K562 (cell line): Measurements from ENCODE around the gene ZFYVE26. TPM values are rescaled to one million over a fixed set of nuclear protein-coding genes. Genes with fewer than 3 reads are reported as not detected.

ENCODE experiments used
- ATAC-seq: fragments of 200-7000 bp; cut with Tn5 transposase; 3 replicates; pipeline ENCODE4 v1.9.1; 2020; ENCODE audit warnings: moderate library complexity
- BruUV-seq: library from RNA; stranded (reverse); fragments of 400-500 nt; replicated peaks from 2 replicates; lab custom pipeline; 2021; lab: Mats Ljungman, UMichigan
- CTCF ChIA-PET: fragments of 300-600 bp; formaldehyde crosslinking; extraction: SDS; loops from one replicate; lab custom pipeline; 2021; ENCODE audit warnings: low intra/inter-chr PET ratio; lab: Yijun Ruan, JAX
- POLR2A ChIA-PET: fragments of 300-600, 350-650 bp; sonication (Branson Sonifier 250); formaldehyde crosslinking; extraction: SDS; loops from one replicate; lab custom pipeline; 2021; ENCODE audit warnings: antibody characterized with exemption, inconsistent platforms; lab: Yijun Ruan, JAX
- DNase-seq, 4 experiments: peaks; one replicate each; pipeline versions ENCODE4 v3.0.0 to v3.0.0-alpha.2; 2011 to 2018; ENCODE audit warnings: low spot score in 3 of 4, mixed read lengths in 3 of 4; ENCODE audit errors: extremely low read depth in 1 of 4
- FAIRE-seq: peaks from 2 replicates; lab custom pipeline; 2011; peaks lifted over from hg19 to GRCh38; lab: Jason Lieb, UNC
- H2AFZ ChIP-seq: 2 replicates; pipeline ENCODE4 v1.6.0; 2011; ENCODE audit warnings: low read depth, low read length, control low read depth, inconsistent platforms
- H3K27ac ChIP-seq: fragments of 200-600 bp; 3 replicates; pipeline ENCODE4 v1.8.0; 2011; ENCODE audit warnings: low read depth, mild to moderate bottlenecking, control low read depth, inconsistent platforms, low read length, moderate library complexity, mixed read lengths; ENCODE audit errors: extremely low read depth
- H3K27me3 ChIP-seq, 2 experiments: fragments of 300-600 bp in 1 of 2; 2 replicates in 1 of 2; 3 replicates in 1 of 2; pipeline versions ENCODE4 v1.6.0 to v1.8.0; 2011; ENCODE audit warnings: inconsistent platforms in 2 of 2, low read length in 2 of 2, mild to moderate bottlenecking in 1 of 2, mixed read lengths in 1 of 2, moderate library complexity in 1 of 2; ENCODE audit not compliant: control insufficient read depth in 2 of 2, insufficient read depth in 2 of 2
- H3K36me3 ChIP-seq: fragments of 300-600 bp; 3 replicates; pipeline ENCODE4 v1.8.0; 2011; ENCODE audit warnings: mild to moderate bottlenecking, low read length, inconsistent platforms; ENCODE audit not compliant: control insufficient read depth, insufficient read depth
- H3K4me1 ChIP-seq, 2 experiments: fragments of 200-600 bp in 1 of 2; replicated peaks in 1 of 2; 2 replicates in 1 of 2; 3 replicates in 1 of 2; pipeline versions ENCODE4 v1.5.1 to v1.8.0; 2011; ENCODE audit warnings: inconsistent platforms in 2 of 2, low read length in 2 of 2, mild to moderate bottlenecking in 1 of 2, mixed read lengths in 1 of 2, moderate library complexity in 1 of 2; ENCODE audit not compliant: control insufficient read depth in 2 of 2, insufficient read depth in 2 of 2
- H3K4me2 ChIP-seq: 2 replicates; pipeline ENCODE4 v1.6.1; 2011; ENCODE audit warnings: low read length, control low read depth, inconsistent platforms, mixed read lengths; ENCODE audit not compliant: insufficient read depth
- H3K4me3 ChIP-seq: fragments of 200-600 bp; sonication (generic), shearing (Covaris generic); 2 replicates; pipeline ENCODE4 v1.5.1; 2016; ENCODE audit warnings: control low read depth, inconsistent platforms
- H3K79me2 ChIP-seq: fragments of 200-600 bp; 3 replicates; pipeline ENCODE4 v1.8.0; 2011; ENCODE audit warnings: low read length, inconsistent platforms; ENCODE audit not compliant: control insufficient read depth, insufficient read depth
- H3K9ac ChIP-seq, 2 experiments: 2 replicates each; pipeline versions ENCODE4 v1.6.0 to v1.6.1; 2011; ENCODE audit warnings: low read depth in 2 of 2, low read length in 2 of 2, control low read depth in 1 of 2, inconsistent platforms in 1 of 2, mild to moderate bottlenecking in 1 of 2, mixed read lengths in 1 of 2; ENCODE audit not compliant: insufficient read depth in 1 of 2
- H3K9me1 ChIP-seq: one replicate; pipeline ENCODE4 v1.6.0; 2011; ENCODE audit warnings: inconsistent platforms, mild to moderate bottlenecking, low read length, moderate library complexity; ENCODE audit not compliant: control insufficient read depth, insufficient read depth
- H3K9me3 ChIP-seq: replicated peaks from 2 replicates; pipeline ENCODE4 v1.5.1; 2011; ENCODE audit warnings: low read depth, low read length, inconsistent platforms; ENCODE audit not compliant: control insufficient read depth, insufficient read depth
- H4K20me1 ChIP-seq: replicated peaks from 2 replicates; pipeline ENCODE4 v1.6.1; 2011; ENCODE audit warnings: low read length, inconsistent platforms, mixed read lengths; ENCODE audit not compliant: control insufficient read depth, insufficient read depth
- CHD4 ChIP-seq: fragments of 200-600 bp; sonication (generic); IDR thresholded peaks from 3 replicates; pipeline ENCODE4 v1.6.1; 2012; ENCODE audit warnings: low read depth, mild to moderate bottlenecking, mixed read lengths, low read length, inconsistent platforms; ENCODE audit not compliant: insufficient read depth, insufficient replicate concordance, poor library complexity, severe bottlenecking
- CREB1 ChIP-seq, 2 experiments: sonication (generic) in 1 of 2; formaldehyde crosslinking in 1 of 2; IDR thresholded peaks; 2 replicates each; pipeline versions ENCODE4 v1.6.1 to v1.8.0; 2012 to 2022; ENCODE audit warnings: inconsistent platforms in 1 of 2, mild to moderate bottlenecking in 1 of 2, missing genetic modification reagents in 1 of 2, moderate library complexity in 1 of 2
- E2F4 ChIP-seq: sonication (generic); formaldehyde crosslinking; IDR thresholded peaks from 2 replicates; pipeline ENCODE4 v1.8.0; 2022; ENCODE audit warnings: mild to moderate bottlenecking, low read depth, missing genetic modification reagents
- FOXA3 ChIP-seq, 2 experiments: fragments of 450-650 bp in 1 of 2; sonication (generic) in 1 of 2; formaldehyde crosslinking; IDR thresholded peaks in 1 of 2; conservative IDR thresholded peaks in 1 of 2; 2 replicates each; pipeline versions ENCODE4 v1.4.0 to v1.8.0; 2020 to 2022; ENCODE audit warnings: mild to moderate bottlenecking in 2 of 2, missing genetic modification reagents in 1 of 2
- ZNF785 ChIP-seq: fragments of 250-450 bp; sonication (Bioruptor Pico); IDR thresholded peaks from 2 replicates; pipeline ENCODE4 v1.4.0; 2020; ENCODE audit warnings: mild to moderate bottlenecking
- WGBS: fragments of 100-300 bp; shearing (Covaris generic); methylation state at CpG from one replicate; pipeline ENCODE4 v1.1.6; 2016; ENCODE audit warnings: low coverage, mixed read lengths; ENCODE audit not compliant: insufficient coverage; ENCODE audit errors: missing lambda C conversion rate; 5-methylcytosine and 5-hydroxymethylcytosine counted together
- in situ Hi-C: fragments of 300-500 bp; cut with MboI; formaldehyde crosslinking; loops from 4 replicates; pipeline ENCODE4 v1.15.0; 2018; ENCODE audit warnings: inconsistent platforms, mixed read lengths
- intact Hi-C: fragments of 100-400 bp; cut with micrococcal nuclease; formaldehyde crosslinking; loops from 2 replicates; pipeline ENCODE4 v1.14.2; 2022
- polyA plus RNA-seq, 8 experiments: library from polyadenylated mRNA; depleted of rRNA in 4 of 8; stranded (reverse) in 5 of 8; unstranded in 3 of 8; fragments of >200 nt; fragmentation: Nextera tagmentation in 2 of 8; fragmentation: Illumina TruSeq in 1 of 8; extraction: Ambion mirVana in 2 of 8; extraction: Trizol in 1 of 8; gene quantifications; 2 replicates each; pipeline versions ENCODE4 v1.2.1 to v1.2.3, GENCODE V29; 2011 to 2014; ENCODE audit warnings: inconsistent platforms in 1 of 8, missing spikeins in 1 of 8
- total RNA-seq, 7 experiments: library from RNA; depleted of rRNA in 6 of 7; stranded (reverse); fragments of >200 nt in 6 of 7; fragmentation: Illumina TruSeq in 2 of 7; extraction: Trizol in 2 of 7; gene quantifications; 2 replicates each; pipeline versions ENCODE4 v1.2.1 to v1.2.3, GENCODE V29; 2011 to 2021; ENCODE audit warnings: low replicate concordance in 1 of 7
- TF ChIP-seq, protein P1 (sequence below): sonication (generic); formaldehyde crosslinking; IDR thresholded peaks from 2 replicates; pipeline ENCODE4 v1.5.0; 2020; ENCODE audit warnings: missing genetic modification reagents

Gene ZFYVE26
- total and polyA plus RNA-seq, 9 of the 15 experiments (the other 6 are each of a cell fraction or from before 2014, with no cell fraction given), result 0.32 to 9.1 (median 5.9) TPM

DNA sequence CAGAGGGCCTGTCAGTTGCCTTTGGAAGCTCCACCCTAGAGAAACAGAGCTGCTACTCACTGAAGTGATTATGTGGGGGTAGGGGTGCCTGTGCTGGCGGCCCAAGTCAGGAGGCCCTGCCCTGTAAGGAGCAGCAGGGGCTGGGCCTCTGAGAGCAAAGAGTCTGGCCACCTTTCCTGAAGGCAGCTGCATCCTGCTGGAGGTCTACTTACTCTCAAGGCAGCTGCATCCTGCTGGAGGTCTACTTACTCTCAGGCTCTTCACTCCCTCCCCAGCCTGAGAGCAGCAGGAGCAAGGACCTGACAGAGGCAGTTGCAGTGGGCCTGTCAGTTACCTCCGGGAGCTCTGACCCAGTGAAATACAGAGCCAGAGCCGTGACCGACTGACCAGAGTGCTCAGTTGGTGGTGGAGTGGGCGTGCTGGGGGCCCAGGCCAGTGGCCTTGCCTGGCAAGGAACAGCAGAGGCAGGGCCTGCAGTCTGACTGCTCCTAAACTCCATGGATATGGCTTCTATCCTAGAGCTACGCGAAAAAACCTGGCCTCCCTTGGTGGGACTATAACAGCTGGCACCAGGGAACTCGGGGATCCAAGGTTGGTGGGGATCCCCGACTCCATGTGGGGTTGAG is 35.5 kb upstream of the ZFYVE26 start (continued):
- TF ChIP-seq CHD4, result no peak
- TF ChIP-seq CREB1 (IDR thresholded peaks at IDR 0.05), result no peak
- TF ChIP-seq CREB1 (CRISPR knock-in tag; IDR thresholded peaks at IDR 0.05), result no peak
- no peak for TF ChIP-seq E2F4
- TF ChIP-seq ZNF785 (CRISPR knock-in tag), result no peak

DNA sequence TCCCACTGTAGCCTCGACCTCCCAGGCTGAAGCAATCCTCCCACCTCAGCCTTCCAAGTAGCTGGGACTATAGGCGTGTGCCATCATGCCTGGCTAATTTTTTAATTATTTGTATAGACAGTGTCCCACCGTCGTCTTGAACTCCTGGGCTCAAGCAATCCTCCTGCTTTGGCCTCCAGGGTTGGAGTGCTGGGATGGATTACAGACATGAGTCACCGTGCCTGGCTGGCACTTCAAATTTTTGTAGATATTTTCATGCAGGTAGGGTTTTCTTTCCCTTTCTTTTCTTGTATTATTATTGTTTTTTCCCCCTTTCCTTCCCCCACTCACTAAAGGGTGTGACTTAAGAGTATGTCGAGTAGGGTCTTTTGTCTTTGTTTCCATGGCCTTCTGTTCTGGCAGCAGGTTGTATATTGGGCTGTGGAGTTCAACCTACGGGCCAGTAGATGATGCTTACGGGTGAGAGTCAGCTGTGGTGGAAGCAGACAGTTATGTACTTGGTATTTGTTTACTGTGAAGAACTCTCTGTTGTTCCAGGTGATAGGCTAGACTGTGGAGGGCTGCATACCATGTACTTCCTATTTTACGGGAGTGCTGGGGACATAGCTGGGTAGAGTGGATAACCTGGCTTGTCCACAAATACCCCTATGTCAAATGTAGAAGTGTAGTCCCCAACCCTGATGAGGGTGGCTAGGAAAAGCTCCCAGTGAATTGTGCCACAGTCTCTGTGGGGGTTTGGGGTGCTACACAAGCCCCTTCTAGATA is 33.9 kb upstream of the ZFYVE26 start:
- H4K20me1 ChIP-seq, result no peaks in the 10 kb centered on the region
- POLR2A ChIA-PET, result interaction anchor here (0.6 kb wide), 1 partner anchor 943 kb away, joined by 3 read pairs; the partner anchor contains the start of gene ZFP36L1

More for the DNA sequence above, 33.9 kb upstream of the ZFYVE26 start:
- WGBS, result 53% methylated on average over 8 of the region's 9 CpGs
- no peaks in the 10 kb centered on the region for H3K9me3 ChIP-seq
- H3K9ac ChIP-seq, result no peak overlapping the region
- ATAC-seq, result no peak
- in situ Hi-C loops (no loop called here), intact Hi-C loops (no loop called here)
- no peak overlapping the region for H3K4me3 ChIP-seq
- CTCF ChIA-PET, result no interaction called here
- peaks cover 2% of the 10 kb centered on the region; the same call in 1 of the 3 replicates for H3K79me2 ChIP-seq
- BruUV-seq, result no TSS peak
- no peak overlapping the region for H3K4me2 ChIP-seq
- no peaks in the 10 kb centered on the region for H3K36me3 ChIP-seq
- no peak for FAIRE-seq
- TF ChIP-seq, protein P1, sequence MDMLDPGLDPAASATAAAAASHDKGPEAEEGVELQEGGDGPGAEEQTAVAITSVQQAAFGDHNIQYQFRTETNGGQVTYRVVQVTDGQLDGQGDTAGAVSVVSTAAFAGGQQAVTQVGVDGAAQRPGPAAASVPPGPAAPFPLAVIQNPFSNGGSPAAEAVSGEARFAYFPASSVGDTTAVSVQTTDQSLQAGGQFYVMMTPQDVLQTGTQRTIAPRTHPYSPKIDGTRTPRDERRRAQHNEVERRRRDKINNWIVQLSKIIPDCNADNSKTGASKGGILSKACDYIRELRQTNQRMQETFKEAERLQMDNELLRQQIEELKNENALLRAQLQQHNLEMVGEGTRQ (CRISPR knock-in tag), result no peak
- TF ChIP-seq FOXA3 (CRISPR knock-in tag; conservative IDR thresholded peaks at IDR 0.05 in 1 of 2, IDR thresholded peaks at IDR 0.05 in 1 of 2), result no peak
- TF ChIP-seq, all 486 proteins: peak for 0
- H3K9me1 ChIP-seq, result no peaks in the 10 kb centered on the region
- no peaks in the 10 kb centered on the region for H3K4me1 ChIP-seq
- no peak overlapping the region for H3K27ac ChIP-seq
- no peak for DNase-seq
- no peak overlapping the region for H2AFZ ChIP-seq
- no peaks in the 10 kb centered on the region for H3K27me3 ChIP-seq
